HG03558 (cell line): ENCODE results near the gene KLF17.
"Not testable (repeated sequence)": the region's sequence is repeated elsewhere in the genome, so short reads cannot be mapped to it uniquely, and the experiment has no call there.

Source experiments
- ATAC-seq: cut with Tn5 transposase; IDR thresholded peaks from one replicate; pipeline ENCODE4 v1.9.1; 2021; ENCODE audit warnings: moderate number of reproducible peaks; ENCODE audit not compliant: unreplicated experiment; ENCODE audit errors: extremely low read depth

Gene KLF17

DNA sequence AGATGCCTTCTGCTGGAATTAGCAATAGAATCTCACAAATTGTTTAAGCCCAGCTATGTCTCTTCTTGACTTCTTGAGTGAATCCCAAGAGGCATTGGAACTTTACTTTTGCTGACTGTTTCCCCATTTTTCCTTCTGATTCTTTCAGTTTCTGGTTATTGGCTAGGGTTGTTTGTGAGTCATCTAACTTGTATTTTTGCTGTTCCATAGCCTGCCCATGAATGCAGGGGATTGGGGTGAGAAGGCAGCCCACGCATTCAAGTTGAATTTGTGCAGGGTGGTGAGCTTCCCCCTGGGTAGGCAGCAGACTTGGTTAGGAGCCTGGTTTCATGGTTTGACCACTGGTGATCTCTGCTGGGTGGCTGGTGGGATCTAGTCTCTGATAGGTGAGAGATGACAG is 10.4 kb upstream of the KLF17 start:
- ATAC-seq = no peak

DNA sequence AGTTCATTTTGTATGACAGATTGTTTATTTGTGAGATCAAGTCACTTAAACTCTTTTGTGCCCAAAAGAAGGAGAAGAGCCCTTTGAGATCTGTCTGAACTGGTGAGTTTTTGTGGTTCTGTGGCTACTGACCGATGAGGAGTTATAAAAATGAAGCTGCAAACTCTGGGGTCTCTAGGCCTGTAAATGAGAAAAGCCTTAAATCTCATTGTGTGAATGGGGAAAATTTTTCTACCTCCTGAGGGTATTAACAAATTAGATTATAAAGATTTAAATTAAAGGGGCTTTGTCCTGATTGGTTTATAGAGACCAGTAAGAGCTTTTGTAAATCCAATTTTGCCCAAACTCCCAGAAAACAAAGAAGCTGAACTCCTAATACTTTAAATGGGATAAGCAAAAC is 9.7 kb upstream of the KLF17 start:
- ATAC-seq = no peak

DNA sequence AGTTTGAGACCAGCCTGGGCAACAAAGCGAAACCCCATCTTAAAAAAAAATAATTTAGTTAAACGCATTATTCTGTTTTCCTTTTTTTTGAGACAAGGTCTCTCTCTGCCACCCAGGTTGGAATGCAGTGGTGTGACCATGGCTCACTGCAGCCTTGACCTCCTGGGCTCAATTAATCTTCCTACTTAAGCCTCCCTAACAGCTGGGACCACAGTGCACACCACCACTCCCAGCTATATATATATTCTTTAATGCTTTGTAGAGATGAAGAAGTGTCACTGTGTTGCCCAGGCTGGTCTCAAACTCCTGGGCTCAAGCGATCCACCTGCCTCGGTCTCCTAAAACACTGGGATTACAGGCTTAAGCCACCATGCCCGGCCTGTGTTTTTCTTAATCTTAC is 7.7 kb upstream of the KLF17 start:
- no peak for ATAC-seq

DNA sequence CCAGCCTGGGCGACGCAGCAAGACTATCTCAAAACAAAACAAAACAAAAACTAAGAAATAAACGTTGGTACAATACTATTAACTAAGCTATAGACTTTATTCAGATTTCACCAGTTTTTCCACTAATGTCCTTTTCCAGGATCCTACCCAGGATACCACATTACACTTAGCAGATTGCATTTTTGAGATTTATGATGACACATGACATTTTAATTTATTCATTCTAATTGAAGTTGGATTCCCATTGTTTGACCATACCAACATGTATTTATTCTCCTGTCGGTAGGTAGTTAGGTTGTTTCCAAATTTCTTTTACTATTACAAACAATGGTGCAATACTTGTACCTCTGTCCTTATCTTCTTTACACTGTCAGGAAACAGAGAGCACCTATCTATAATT is 6.8 kb upstream of the KLF17 start:
- no peak for ATAC-seq

DNA sequence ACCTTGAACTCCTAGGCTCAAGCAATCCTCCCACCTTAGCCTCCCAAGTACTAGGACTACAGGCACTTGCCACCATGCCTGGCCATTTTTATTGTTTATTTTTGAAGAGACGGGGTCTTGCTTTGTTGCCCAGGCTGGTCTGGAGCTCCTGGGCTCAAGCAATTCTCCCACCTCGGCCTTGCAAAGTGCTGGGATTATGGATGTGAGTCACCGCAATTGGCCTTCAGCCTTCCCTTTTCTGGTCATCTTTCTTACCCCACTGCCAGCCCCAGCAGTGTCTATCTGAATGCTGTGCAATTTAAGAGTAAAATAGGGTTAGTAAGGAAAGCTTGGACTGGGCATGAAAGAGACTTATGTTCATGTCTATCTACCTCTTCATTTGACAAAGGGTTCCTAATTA is 6.1 kb upstream of the KLF17 start:
- ATAC-seq = no peak

DNA sequence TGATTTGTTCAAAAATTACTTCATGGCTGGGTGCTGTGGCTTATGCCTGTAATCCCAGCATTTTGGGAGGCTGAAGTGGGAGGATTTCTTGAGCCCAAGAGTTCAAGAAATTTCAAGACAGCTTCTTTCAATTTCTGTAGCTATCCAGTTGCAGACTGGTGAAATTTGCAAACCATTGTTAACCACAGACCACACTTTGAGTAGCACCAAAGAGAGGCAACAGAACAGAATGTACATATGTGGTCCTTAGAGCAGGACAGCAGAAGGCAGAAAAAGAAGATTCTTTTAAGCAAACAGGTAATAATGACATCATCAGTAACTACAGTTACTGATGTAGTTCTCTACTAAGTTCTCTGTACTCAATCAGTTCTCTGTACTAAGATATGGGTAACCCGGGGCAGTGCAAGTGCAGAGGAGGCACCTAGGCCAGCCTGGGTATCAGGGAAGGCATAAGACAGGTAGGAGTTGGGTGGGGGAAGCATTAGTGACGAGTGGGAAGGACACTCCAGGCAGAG is 5.5 kb upstream of the KLF17 start:
- no peak for ATAC-seq

DNA sequence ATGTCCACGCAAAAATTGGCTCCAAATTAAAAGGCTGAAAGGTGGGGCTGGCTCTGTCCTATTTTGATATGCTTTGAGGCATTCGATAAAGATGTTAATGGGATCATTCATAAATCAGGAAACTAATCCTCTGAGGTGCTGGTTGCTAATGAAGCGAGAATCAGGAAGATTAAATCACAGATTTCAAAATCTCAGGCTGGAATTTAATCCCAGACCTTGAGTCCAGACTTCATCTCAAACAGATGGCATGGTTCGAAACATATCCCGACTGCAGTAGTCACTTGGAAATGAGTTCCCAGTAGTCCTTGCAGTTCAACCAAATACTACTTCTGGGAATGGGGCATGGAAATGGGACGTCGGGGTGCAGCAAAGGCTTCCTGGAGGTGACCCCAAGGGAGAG is 4.5 kb upstream of the KLF17 start:
- no peak for ATAC-seq

DNA sequence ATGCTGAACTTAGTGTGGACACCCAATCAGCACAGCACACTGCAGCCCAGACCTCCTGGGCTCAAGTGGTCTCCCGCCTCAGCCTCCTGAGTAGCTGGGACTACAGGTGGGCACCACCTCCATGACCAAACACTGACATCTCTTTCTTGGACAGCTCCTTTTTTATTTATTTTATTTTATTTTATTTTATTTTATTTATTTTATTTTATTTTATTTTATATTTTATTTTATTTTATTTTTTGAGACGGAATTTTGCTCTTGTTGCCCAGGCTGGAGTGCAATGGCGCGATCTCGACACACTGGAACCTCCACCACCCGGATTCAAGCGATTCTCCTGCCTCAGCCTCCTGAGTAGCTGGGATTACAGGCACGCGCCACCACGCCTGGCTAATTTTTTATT is 1.3 kb upstream of the KLF17 start:
- ATAC-seq = not testable (repeated sequence)

DNA sequence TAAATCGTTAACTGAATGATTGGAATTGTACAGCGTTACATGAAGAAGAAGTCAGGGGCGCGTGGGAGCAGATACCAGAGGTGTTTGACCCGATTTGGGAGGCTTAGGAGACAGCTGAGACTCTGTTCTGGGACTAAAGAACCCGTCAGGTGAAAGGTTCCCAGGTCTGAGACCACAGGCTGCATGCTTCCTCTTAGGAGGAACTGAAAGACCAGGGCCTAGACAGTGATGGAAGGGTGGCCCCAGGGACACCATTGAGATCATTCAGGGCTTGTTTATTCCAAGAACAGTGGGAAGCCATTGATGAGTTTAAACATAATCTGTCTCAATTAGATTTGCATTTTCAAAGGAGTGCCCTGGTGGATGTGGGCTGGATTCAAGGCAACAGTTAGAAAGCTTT is 904 bp downstream of the KLF17 start:
- ATAC-seq = no peak

DNA sequence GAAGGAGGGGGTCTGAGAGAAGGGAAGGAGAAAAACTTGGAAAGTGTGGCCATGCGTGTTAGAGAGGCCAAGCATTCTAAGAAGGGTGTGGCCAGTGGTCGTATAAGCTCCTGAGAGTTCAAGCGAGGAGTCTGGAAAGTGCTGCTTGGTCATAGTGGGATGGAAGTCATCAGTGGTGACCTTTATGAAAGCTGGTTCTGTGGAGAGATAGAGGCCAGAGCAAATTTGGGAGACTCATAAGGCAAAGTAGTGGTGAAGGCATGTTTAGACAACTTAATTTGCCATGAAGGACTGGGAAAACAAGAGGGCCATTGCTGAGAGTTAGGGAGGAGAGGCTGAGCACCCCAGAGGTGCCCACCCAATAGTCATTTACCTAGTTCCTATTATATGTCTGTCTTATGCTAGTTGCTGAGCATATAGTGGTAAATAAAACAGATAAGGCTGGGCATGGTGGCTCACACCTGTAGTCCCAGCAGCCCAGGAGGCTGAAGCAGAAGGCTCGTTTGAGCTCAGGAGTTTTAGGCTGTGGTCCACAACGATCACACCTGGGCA is 1.9 kb downstream of the KLF17 start:
- ATAC-seq = no peak

DNA sequence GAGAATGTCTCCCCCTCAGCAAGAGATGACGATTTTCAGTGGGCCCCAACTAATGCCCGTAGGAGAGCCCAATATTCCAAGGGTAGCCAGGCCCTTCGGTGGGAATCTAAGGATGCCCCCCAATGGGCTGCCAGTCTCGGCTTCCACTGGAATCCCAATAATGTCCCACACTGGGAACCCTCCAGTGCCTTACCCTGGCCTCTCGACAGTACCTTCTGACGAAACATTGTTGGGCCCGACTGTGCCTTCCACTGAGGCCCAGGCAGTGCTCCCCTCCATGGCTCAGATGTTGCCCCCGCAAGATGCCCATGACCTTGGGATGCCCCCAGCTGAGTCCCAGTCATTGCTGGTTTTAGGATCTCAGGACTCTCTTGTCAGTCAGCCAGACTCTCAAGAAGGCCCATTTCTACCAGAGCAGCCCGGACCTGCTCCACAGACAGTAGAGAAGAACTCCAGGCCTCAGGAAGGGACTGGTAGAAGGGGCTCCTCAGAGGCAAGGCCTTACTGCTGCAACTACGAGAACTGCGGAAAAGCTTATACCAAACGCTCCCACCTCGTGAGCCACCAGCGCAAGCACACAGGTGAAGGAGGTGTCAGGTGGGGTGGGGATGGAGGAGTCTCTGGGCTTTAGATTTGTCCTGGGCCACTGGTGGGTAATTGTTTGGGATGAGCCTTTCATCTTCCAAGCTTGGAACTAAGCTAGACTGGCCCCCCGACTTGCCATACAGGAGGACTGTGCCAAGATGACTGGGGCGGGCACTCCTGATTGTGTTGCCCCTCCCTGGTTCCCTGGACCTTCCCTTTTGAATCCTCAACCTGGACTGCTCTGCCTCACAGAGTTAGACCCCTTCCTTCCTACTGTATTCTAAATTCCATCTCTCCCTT is 11.2 kb downstream of the KLF17 start:
- ATAC-seq = no peak

- no peak for ATAC-seq
Measured at GRCh38 chr1:44131411-44131810, 12.8 kb downstream of the KLF17 start.

GRCh38 chr1:44134071-44134920 is 15.7 kb downstream of the KLF17 start:
- ATAC-seq = no peak

GRCh38 chr1:44135886-44136285 is 17.3 kb downstream of the KLF17 start:
- no peak for ATAC-seq

DNA sequence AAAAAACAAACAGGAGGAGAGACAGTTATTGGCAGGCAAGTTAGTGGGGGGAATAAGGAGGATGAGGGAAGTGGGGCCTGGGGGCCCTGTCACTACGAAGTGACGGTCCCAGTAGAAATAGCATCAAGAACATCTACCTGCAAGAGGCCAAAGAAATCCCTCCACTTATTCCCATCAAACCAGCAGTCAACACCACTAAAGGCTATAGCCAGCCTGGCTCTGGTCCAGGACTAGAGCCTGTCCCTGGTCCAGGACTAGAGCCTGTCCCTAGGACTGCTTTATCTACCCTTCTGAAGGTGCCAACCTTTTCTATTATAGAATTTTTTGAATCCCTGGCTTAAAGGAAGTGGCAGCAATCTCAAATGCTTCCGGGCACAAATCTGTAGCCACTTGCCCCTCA is 19.6 kb downstream of the KLF17 start:
- no peak for ATAC-seq

DNA sequence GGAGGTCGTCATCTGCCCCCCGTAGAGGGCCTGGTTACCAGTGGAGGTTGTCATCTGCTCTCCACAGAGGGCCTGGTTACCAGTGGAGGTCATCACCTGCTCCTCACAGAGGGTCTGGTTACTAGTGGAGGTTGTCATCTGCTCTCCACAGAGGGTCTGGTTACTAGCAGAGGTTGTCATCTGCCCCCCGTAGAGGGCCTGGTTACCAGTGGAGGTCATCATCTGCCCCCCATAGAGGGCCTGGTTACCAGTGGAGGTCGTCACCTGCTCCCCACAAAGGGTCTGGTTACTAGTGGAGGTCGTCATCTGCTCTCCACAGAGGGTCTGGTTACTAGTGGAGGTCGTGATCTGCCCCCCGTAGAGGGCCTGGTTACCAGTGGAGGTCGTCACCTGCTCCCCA is 20.9 kb downstream of the KLF17 start:
- ATAC-seq = not testable (repeated sequence)

- ATAC-seq = no peak
Measured at GRCh38 chr1:44141531-44141930, 22.9 kb downstream of the KLF17 start, which contains the start of gene KLF18. Gene KLF18 (minus strand): TSS chr1:44141631. CDS start chr1:44141631, 0 bp downstream.

DNA sequence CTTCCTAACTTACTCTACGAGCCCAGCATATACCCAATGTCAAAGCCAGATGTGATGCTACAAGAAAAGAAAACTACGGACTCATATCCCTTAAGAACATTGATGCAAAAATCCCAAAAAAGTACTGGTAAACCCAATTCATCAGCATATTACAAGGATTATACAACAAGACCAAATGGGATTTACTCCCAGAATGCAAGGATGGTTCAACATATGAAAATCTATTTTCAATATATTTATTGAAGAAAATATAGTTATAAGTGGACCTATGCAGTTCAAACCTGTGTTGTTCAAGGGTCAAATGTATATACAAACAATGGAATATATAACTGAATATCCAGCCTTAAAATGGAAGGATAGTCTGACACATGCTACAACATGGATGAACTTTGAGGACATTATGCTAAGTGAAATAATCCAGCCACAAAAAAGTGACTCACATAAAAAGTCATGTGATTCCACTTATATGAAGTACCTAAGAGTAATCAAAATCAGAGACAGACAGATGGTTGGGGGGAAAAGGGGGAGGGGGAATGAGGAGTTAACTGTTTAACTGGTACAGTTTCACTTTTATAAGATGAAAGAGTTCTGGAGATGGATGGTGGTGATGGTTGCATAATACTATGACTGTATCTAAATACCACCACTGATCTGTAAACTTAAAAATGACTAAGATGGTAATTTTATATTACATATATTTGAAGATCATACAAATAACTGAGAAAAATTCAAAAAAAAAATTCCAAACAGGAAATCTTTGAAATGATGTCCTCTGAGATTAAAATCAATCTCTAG is 26.5 kb downstream of the KLF17 start:
- ATAC-seq = no peak

DNA sequence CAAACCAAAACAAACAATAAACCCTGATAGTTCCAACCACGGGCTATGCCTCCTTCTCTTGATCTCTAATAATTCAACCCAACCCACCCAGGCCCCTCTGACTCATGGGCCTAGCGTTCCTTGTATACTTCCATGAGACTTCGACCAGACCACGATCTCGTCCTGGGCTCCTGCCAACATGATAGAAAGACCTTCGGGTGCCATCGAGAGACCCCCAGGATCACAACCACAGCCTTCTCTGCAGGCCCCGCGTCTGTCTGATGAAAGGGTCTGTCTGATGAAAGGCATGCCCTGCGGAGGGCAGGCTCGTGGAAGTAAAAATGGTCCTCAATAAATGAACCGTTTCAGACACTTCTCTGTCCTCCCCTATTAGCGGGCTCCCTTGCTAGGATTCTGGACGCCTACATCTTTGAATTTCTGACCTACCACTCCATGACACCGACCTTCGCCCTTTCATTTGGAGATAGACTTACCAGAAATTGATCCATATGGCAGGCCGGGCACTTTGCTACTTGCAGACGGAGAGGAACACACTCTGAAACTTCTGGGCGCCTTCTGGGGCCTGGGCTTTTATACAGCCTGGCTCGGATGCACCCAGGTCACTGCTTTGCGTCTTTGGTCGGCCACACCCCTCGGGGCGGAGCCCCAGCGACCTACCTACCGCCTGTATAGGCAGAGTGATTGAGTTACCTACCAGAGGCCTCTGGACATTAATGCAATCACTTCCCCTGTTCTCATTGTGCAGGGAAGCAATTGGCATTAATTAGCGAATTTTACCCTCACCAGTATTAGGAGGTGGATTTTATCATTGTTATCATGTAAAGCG is 28.1 kb downstream of the KLF17 start:
- no peak for ATAC-seq
